ENCODE data around the gene LORICRIN. TPM values are rescaled to one million over a fixed set of nuclear protein-coding genes. Genes with fewer than 3 reads are reported as not detected.

The LORICRIN gene
- total and polyA plus RNA-seq, 4 donors = not detected

- TF ChIP-seq RXRA (IDR thresholded peaks at IDR 0.05) = no peak
- TF ChIP-seq RAD21 (IDR thresholded peaks at IDR 0.05) = no peak
- no peak for TF ChIP-seq ZBTB33 (IDR thresholded peaks at IDR 0.05)
- TF ChIP-seq NR2F2 (IDR thresholded peaks at IDR 0.05) = no peak
- no peak for TF ChIP-seq GABPA (IDR thresholded peaks at IDR 0.05 in 1 of 2, conservative IDR thresholded peaks at IDR 0.05 in 1 of 2)
- TF ChIP-seq YY1 (IDR thresholded peaks at IDR 0.05) = no peak
- TF ChIP-seq MAX (IDR thresholded peaks at IDR 0.05) = no peak
- no peak for TF ChIP-seq HNF4A (conservative IDR thresholded peaks at IDR 0.05)
- TF ChIP-seq FOXA2 (IDR thresholded peaks at IDR 0.05) = no peak
- no peak for TF ChIP-seq ATF3 (IDR thresholded peaks at IDR 0.05)
- TF ChIP-seq CTCF (IDR thresholded peaks at IDR 0.05; ENCODE audit: low read depth, low read length, missing input control) = no peak
- no peak for TF ChIP-seq EGR1 (IDR thresholded peaks at IDR 0.05; ENCODE audit: low read depth in 2 of 2)
- TF ChIP-seq FOXA1 (IDR thresholded peaks at IDR 0.05) = no peak
- no peak for TF ChIP-seq JUND (IDR thresholded peaks at IDR 0.05)
- no peak for TF ChIP-seq SP1 (IDR thresholded peaks at IDR 0.05)
- no peak for TF ChIP-seq TAF1 (conservative IDR thresholded peaks at IDR 0.05)
- no peak for TF ChIP-seq HNF4G (IDR thresholded peaks at IDR 0.05)
- no peak for TF ChIP-seq REST (IDR thresholded peaks at IDR 0.05)
- peaks cover 0 to 3% (median 0%) of the 10 kb centered on the region in 4 donors for H3K27me3 ChIP-seq (ENCODE audit: control insufficient read depth in 4 of 4, insufficient read depth in 4 of 4, low read length in 3 of 4)
- H3K9me3 ChIP-seq (ENCODE audit: control insufficient read depth in 4 of 4, low read length in 3 of 4) = no peaks in the 10 kb centered on the region
- DNase-seq (ENCODE audit: low spot score) = no peak
- H3K4me3 ChIP-seq (ENCODE audit: low read depth in 1 of 3, low read length in 3 of 3) = no peak overlapping the region
- 59% methylated on average over 2 of the region's 2 CpGs for WGBS
- no peaks in the 10 kb centered on the region for H3K36me3 ChIP-seq (ENCODE audit: control insufficient read depth in 4 of 4, insufficient read depth in 3 of 4, low read depth in 1 of 4, low read length in 3 of 4)
- no peak overlapping the region for H3K9ac ChIP-seq (ENCODE audit: low read depth in 1 of 2, low read length in 2 of 2)
- no peak overlapping the region for H3K27ac ChIP-seq (ENCODE audit: low read depth in 1 of 2, low read length in 2 of 2)
- no peaks in the 10 kb centered on the region for H3K4me1 ChIP-seq (ENCODE audit: control insufficient read depth in 4 of 4, insufficient read depth in 4 of 4, low read length in 3 of 4)
Measured at GRCh38 chr1:153217744-153218416, 41.6 kb upstream of the LORICRIN start.
